K562 (cell line): ENCODE data around the gene PRSS57. TPM values are rescaled to one million over a fixed set of nuclear protein-coding genes. Genes with fewer than 3 reads are reported as not detected.

Experiments
- ARID1B ChIP-seq: fragments of 450-650 bp; IDR thresholded peaks from 2 replicates; pipeline ENCODE4 v1.6.1; 2016; ENCODE audit warnings: antibody characterized with exemption, mild to moderate bottlenecking, inconsistent platforms
- RBM25 ChIP-seq: fragments of 200-400 bp; formaldehyde crosslinking; IDR thresholded peaks from 2 replicates; pipeline ENCODE4 v1.6.1; 2018; ENCODE audit warnings: low read length, low read depth, moderate library complexity; ENCODE audit not compliant: severe bottlenecking
- polyA plus RNA-seq, 8 experiments: library from polyadenylated mRNA; depleted of rRNA in 4 of 8; stranded (reverse) in 5 of 8; unstranded in 3 of 8; fragments of >200 nt; fragmentation: Nextera tagmentation in 2 of 8; fragmentation: Illumina TruSeq in 1 of 8; extraction: Ambion mirVana in 2 of 8; extraction: Trizol in 1 of 8; gene quantifications; 2 replicates each; pipeline versions ENCODE4 v1.2.1 to v1.2.3, GENCODE V29; 2011 to 2014; ENCODE audit warnings: inconsistent platforms in 1 of 8, missing spikeins in 1 of 8
- total RNA-seq, 7 experiments: library from RNA; depleted of rRNA in 6 of 7; stranded (reverse); fragments of >200 nt in 6 of 7; fragmentation: Illumina TruSeq in 2 of 7; extraction: Trizol in 2 of 7; gene quantifications; 2 replicates each; pipeline versions ENCODE4 v1.2.1 to v1.2.3, GENCODE V29; 2011 to 2021; ENCODE audit warnings: low replicate concordance in 1 of 7
- TF ChIP-seq, protein P1 (sequence below), 2 experiments: fragments of 450-650 bp in 1 of 2; sonication (generic) in 1 of 2; formaldehyde crosslinking in 1 of 2; IDR thresholded peaks; 2 replicates each; pipeline versions ENCODE4 v1.7.1 to v1.9.0; 2016 to 2022; ENCODE audit warnings: inconsistent platforms in 1 of 2, mild to moderate bottlenecking in 1 of 2, missing genetic modification reagents in 1 of 2
- TF ChIP-seq, protein P2 (sequence below): fragments of 450-650 bp; IDR thresholded peaks from 2 replicates; pipeline ENCODE4 v1.6.1; 2016; ENCODE audit warnings: mild to moderate bottlenecking, moderate library complexity

The PRSS57 gene
- total and polyA plus RNA-seq, 9 of the 15 experiments (the other 6 are each of a cell fraction or from before 2014, with no cell fraction given), result 0.06 to 2.5 (median 1.3) TPM; not detected in 3

GRCh38 chr19:639253-640160, 55.7 kb downstream of the PRSS57 start, which contains the start of gene FGF22 (continued):
- TF ChIP-seq, protein P1, sequence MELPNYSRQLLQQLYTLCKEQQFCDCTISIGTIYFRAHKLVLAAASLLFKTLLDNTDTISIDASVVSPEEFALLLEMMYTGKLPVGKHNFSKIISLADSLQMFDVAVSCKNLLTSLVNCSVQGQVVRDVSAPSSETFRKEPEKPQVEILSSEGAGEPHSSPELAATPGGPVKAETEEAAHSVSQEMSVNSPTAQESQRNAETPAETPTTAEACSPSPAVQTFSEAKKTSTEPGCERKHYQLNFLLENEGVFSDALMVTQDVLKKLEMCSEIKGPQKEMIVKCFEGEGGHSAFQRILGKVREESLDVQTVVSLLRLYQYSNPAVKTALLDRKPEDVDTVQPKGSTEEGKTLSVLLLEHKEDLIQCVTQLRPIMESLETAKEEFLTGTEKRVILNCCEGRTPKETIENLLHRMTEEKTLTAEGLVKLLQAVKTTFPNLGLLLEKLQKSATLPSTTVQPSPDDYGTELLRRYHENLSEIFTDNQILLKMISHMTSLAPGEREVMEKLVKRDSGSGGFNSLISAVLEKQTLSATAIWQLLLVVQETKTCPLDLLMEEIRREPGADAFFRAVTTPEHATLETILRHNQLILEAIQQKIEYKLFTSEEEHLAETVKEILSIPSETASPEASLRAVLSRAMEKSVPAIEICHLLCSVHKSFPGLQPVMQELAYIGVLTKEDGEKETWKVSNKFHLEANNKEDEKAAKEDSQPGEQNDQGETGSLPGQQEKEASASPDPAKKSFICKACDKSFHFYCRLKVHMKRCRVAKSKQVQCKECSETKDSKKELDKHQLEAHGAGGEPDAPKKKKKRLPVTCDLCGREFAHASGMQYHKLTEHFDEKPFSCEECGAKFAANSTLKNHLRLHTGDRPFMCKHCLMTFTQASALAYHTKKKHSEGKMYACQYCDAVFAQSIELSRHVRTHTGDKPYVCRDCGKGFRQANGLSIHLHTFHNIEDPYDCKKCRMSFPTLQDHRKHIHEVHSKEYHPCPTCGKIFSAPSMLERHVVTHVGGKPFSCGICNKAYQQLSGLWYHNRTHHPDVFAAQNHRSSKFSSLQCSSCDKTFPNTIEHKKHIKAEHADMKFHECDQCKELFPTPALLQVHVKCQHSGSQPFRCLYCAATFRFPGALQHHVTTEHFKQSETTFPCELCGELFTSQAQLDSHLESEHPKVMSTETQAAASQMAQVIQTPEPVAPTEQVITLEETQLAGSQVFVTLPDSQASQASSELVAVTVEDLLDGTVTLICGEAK (IDR thresholded peaks at IDR 0.05), result no peak
- TF ChIP-seq, protein P1 (CRISPR knock-in tag; IDR thresholded peaks at IDR 0.05), result no peak
- TF ChIP-seq, protein P2, sequence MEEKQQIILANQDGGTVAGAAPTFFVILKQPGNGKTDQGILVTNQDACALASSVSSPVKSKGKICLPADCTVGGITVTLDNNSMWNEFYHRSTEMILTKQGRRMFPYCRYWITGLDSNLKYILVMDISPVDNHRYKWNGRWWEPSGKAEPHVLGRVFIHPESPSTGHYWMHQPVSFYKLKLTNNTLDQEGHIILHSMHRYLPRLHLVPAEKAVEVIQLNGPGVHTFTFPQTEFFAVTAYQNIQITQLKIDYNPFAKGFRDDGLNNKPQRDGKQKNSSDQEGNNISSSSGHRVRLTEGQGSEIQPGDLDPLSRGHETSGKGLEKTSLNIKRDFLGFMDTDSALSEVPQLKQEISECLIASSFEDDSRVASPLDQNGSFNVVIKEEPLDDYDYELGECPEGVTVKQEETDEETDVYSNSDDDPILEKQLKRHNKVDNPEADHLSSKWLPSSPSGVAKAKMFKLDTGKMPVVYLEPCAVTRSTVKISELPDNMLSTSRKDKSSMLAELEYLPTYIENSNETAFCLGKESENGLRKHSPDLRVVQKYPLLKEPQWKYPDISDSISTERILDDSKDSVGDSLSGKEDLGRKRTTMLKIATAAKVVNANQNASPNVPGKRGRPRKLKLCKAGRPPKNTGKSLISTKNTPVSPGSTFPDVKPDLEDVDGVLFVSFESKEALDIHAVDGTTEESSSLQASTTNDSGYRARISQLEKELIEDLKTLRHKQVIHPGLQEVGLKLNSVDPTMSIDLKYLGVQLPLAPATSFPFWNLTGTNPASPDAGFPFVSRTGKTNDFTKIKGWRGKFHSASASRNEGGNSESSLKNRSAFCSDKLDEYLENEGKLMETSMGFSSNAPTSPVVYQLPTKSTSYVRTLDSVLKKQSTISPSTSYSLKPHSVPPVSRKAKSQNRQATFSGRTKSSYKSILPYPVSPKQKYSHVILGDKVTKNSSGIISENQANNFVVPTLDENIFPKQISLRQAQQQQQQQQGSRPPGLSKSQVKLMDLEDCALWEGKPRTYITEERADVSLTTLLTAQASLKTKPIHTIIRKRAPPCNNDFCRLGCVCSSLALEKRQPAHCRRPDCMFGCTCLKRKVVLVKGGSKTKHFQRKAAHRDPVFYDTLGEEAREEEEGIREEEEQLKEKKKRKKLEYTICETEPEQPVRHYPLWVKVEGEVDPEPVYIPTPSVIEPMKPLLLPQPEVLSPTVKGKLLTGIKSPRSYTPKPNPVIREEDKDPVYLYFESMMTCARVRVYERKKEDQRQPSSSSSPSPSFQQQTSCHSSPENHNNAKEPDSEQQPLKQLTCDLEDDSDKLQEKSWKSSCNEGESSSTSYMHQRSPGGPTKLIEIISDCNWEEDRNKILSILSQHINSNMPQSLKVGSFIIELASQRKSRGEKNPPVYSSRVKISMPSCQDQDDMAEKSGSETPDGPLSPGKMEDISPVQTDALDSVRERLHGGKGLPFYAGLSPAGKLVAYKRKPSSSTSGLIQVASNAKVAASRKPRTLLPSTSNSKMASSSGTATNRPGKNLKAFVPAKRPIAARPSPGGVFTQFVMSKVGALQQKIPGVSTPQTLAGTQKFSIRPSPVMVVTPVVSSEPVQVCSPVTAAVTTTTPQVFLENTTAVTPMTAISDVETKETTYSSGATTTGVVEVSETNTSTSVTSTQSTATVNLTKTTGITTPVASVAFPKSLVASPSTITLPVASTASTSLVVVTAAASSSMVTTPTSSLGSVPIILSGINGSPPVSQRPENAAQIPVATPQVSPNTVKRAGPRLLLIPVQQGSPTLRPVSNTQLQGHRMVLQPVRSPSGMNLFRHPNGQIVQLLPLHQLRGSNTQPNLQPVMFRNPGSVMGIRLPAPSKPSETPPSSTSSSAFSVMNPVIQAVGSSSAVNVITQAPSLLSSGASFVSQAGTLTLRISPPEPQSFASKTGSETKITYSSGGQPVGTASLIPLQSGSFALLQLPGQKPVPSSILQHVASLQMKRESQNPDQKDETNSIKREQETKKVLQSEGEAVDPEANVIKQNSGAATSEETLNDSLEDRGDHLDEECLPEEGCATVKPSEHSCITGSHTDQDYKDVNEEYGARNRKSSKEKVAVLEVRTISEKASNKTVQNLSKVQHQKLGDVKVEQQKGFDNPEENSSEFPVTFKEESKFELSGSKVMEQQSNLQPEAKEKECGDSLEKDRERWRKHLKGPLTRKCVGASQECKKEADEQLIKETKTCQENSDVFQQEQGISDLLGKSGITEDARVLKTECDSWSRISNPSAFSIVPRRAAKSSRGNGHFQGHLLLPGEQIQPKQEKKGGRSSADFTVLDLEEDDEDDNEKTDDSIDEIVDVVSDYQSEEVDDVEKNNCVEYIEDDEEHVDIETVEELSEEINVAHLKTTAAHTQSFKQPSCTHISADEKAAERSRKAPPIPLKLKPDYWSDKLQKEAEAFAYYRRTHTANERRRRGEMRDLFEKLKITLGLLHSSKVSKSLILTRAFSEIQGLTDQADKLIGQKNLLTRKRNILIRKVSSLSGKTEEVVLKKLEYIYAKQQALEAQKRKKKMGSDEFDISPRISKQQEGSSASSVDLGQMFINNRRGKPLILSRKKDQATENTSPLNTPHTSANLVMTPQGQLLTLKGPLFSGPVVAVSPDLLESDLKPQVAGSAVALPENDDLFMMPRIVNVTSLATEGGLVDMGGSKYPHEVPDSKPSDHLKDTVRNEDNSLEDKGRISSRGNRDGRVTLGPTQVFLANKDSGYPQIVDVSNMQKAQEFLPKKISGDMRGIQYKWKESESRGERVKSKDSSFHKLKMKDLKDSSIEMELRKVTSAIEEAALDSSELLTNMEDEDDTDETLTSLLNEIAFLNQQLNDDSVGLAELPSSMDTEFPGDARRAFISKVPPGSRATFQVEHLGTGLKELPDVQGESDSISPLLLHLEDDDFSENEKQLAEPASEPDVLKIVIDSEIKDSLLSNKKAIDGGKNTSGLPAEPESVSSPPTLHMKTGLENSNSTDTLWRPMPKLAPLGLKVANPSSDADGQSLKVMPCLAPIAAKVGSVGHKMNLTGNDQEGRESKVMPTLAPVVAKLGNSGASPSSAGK, result peak; percentile 61
- TF ChIP-seq ARID1B (peak; percentile 55), RBM25 (peak; percentile 91)
